H1 (cell line): Measurements from ENCODE around the gene SNX3. TPM values are rescaled to one million over a fixed set of nuclear protein-coding genes. Genes with fewer than 3 reads are reported as not detected.

Experiments used
- CHD7 ChIP-seq: fragments of 300-600 bp; sonication (generic); IDR thresholded peaks from 2 replicates; pipeline ENCODE4 v1.7.1; 2012; ENCODE audit warnings: low read length, moderate library complexity, mild to moderate bottlenecking, inconsistent platforms; ENCODE audit not compliant: insufficient replicate concordance
- POLR2AphosphoS5 ChIP-seq: IDR thresholded peaks from 2 replicates; pipeline ENCODE4 v1.6.1; 2011; ENCODE audit warnings: low read depth, low read length
- polyA plus RNA-seq, 7 experiments: library from polyadenylated mRNA; depleted of rRNA in 3 of 7; stranded (reverse) in 5 of 7; unstranded in 2 of 7; fragments of >200 nt in 5 of 7; fragments of 200-250 nt in 2 of 7; gene quantifications; 1 replicate in 5 of 7; 2 replicates in 1 of 7; 4 replicates in 1 of 7; pipeline versions ENCODE4 v1.2.1 to v1.2.3, GENCODE V29; 2011 to 2013; ENCODE audit warnings: missing spikeins in 2 of 7, mixed read lengths in 2 of 7
- total RNA-seq: library from RNA; stranded (reverse); fragmentation: NEBNext Ultra II Directional; extraction: Animal tissue kit (Norgen Biotek cat#: 25700); gene quantifications from 2 replicates; pipeline ENCODE4 v1.2.1, GENCODE V29; 2021

Gene SNX3
- total and polyA plus RNA-seq, 2 of the 8 experiments (the other 6 are each of a cell fraction or from before 2014, with no cell fraction given) = 72.5 to 150 TPM

DNA sequence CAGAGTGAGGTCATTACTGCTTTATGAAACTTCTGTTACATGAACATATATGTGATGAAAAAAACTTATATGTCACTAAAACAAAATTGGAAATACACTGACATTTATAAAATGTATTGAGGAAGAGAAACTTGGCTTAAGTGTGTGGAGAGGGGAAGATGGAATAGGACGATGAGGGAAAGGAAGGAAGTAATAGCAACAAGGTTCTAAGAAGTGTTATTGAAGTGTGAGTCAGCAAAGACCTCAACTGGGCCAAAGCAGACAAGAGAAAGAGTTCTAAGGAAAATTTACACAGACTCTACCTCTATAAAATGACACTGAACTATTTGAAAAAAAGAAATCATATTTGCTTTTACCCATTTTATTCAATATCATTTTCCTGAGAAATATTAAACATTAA is 38.3 kb downstream of the SNX3 start (continued):
- TF ChIP-seq CHD7 = no peak
- TF ChIP-seq POLR2AphosphoS5 = no peak
